HG03135 (cell line): ENCODE measurements around the gene AAMP.
"Not testable (repeated sequence)": the region's sequence is repeated elsewhere in the genome, so short reads cannot be mapped to it uniquely, and the experiment has no call there.

ENCODE experiments used
- ATAC-seq: cut with Tn5 transposase; IDR thresholded peaks from one replicate; pipeline ENCODE4 v1.9.1; 2021; ENCODE audit warnings: mild to moderate bottlenecking, moderate library complexity; ENCODE audit not compliant: unreplicated experiment

AAMP gene

DNA sequence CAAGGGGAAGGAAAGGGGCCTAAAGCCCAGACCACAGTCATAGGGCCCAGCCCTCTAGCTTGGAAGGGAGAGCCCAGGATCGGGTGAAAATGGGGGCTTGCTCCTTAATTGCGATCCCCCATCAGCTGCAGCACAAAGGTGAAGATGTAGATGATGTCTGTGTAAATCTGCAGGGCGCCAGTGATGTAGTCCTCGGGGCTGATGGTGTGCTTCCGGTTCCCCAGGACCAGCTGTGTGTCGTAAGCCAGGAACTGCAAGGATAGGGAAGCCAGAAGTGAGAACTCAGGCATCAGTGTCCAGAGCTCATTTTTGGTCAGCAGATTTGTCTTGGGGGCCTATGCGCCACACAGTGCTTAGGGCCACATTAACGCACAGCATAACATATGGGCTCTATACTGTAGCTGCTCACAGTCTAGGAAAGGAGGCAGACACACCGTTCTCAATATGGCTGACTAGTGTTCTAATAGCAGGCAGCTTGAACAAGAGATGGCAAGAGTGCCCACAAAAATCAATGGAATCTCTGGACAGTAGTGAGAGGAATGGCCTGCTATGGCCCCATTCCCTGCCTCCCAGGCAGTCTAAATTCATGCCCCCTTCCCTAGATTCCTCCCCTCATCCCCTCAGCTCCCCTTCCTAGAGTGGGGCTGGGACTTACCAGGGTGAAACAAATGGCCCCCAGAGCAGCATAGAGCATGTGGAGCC, 5.6 kb upstream of the AAMP start:
- ATAC-seq: no peak

DNA sequence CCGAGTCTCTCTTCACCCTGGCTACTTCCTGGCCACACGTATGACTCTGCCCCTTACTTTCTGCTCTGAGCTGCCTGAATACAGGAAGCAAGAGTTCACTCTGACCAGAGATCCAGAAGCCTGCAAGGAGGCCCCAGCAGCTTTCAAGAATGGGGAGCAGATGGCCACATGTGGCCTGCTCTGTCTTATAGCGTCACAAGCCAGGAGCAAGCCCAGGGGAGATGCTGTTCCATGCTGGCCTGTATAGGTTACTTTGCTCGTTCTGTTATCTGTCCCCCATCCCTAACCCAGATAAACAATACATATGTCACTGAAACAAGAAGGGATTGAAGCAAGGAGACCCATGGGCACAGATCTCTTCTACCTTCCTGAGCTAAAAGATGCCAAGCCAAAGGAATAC, 4.6 kb upstream of the AAMP start:
- ATAC-seq: no peak

DNA sequence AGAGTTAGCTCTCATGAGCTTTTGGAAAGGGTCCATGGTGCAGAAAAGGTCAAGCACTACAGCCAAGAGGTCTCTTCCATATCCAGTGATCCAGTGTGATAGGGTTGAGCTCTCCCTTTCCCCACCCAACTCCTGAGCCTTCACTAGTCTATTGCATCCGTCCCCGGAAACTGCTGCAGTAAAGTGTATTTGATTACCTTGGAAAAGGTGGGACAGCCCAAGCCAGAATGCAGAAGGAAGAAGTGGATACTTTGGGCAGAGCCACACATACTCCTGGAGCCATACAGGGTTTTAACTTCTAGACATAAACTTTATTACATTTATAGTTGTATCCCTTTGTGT, 3.9 kb upstream of the AAMP start:
- ATAC-seq: no peak

DNA sequence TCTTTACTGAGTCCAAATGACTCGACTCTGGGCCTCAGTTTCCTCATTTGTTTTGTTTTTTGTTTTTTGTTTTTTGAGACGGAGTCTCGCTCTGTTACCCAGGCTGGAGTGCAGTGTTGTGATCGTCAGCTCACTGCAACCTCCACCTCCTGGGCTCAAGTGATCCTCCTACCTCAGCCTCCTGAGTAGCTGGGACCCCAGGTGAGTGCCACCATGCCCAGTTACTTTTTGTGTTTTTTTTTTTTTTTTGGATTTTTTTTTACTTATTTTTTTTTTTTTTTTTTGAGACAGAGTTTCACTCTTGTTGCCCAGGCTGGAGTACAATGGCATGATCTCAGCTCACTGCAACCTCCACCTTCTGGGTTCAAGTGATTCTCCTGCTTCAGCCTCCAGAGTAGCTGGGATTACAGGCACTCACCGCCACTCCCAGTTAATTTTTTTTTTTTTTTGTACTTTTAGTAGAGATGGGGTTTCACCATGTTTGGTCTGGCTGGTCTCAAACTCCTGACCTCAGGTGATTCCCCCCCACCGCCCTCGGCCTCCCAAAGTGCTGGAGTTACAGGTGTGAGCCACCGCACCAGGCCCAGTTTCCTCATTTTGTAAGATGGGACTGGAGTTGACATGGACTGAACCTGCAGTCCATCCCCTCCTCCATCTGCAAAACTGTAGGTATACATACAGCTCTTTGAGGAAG, 3.4 kb upstream of the AAMP start:
- ATAC-seq: not testable (repeated sequence)

DNA sequence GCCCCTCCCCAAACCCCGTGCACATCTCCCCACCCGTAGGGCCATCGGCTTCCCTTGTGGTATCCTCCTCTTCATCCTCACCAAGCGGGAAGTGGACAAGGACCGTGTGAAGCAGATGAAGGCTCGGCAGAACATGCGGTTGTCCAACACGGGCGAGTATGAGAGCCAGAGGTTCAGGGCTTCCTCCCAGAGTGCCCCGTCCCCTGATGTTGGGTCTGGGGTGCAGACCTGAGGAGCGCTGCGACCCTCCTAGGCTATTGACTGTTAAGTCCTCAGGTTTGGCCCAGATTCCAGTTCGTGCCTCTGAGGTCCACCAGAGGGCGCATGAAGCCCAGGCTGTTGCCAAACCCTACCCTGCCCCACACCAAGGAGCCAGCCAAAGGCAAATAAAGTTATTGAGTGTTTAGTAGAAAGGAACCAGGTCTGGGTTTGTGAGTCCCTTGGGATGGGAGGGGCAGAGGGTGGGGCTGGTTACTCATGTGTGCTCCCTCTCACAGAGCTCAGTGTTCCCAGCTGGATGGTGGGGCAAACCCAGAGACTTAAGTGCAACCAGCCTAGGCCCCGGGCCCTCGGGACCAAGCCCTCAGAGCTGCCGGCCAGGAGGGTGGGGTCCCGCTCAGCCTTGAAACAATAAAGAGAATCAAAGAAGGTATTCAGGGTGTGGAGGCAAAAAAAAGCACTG, 2.7 kb upstream of the AAMP start:
- no peak for ATAC-seq

DNA sequence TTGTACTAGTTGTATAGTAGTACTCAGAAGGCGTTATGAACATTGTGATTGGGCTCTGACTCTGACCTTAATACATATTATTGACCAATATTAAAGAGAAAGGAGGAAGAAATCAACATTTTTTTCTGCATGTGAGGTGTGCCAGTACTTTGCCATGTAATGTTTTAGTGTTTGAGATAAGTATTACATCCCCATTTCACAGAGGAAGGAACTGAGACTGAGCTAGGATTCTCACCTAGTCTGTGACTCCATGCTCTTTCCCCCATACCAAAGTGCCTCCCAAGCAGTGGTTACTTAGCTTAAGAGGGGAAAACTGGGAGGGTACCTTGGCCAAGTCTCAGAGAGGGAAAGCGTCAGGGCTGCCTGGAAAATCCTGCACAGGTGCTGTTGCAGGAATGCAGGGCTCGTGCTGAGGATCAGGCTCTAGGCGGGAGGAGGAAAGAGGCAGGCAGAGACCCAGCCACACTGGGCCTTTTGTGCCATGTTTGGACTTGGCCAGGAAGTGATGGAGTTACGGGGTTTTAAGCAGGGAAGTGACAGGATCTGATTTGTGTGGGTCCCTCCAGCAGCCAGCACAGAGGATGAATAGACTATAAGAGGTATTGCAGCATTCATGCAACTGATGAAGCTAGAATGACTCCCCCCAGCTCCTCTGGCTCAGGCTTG, 2.1 kb upstream of the AAMP start:
- no peak for ATAC-seq

DNA sequence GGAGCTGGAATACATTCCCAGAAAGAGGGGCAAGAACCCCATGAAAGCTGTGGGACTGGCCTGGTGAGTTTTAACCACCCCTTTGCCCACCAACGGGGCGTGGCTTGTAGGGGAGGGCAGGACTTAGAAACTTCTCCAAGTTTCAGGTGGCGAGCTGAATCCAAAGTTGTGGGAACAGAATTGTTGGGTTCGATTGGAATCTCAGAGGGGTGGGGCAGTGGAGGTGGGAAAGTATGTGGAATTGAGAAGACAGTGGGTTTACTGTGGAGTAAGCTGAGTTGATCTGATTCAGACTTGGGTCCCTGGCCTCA, 1.5 kb upstream of the AAMP start:
- no peak for ATAC-seq

DNA sequence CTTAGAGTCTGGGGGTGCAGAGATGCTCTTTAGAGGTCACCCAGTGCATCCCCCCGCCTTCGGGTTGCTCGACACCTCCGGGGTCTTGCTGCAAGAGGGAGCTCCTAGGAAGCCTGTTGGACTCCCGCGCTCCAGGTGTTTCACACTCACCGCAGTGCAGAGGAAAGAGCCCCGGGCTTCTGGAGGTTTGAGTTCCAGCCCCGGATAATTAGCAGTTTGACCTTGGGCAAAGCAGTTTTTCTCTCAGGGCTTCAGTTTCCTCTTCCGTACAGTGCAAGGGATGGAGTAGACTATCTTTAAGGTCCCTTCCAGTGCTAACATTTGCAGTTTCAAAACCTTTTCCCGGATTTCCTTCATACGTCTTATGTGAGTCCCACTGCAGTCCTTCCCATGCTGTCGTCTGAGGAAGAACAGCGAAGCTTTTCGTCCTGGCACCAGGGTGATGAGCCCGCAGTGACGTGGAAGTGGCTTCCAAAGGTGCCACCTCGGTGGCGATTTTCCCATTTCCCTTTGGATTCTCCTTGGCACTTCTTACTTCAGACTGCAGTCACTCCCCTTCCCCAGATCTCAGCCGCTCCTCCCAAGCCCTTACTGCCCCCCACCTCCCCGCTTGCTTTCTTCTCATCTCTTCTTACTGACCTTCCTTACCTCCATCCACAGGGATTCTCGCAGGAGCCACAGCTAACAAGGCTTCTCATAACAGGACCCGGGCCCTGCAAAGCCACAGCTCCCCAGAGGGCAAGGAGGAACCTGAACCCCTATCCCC, 967 bp upstream of the AAMP start:
- ATAC-seq: no peak

DNA sequence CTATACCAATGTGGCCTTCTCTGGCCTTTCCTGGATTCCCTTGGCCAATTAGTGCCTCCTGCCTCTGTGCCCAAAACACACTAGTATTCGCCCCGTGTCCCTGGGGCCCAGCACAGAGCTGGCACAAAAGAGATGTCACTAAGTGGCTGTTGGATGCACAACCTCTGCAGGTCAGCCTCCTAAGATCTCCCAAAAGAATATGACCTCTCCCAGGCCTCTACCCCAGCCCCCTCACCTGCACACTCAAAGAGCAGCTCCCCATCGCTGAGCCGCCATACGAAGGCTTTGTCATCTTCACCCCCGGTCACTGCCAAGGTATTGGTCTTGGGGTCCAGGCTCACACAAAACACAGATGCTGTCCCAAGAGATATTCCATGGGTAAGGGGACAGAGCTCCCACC, 2.7 kb downstream of the AAMP start:
- ATAC-seq: no peak

DNA sequence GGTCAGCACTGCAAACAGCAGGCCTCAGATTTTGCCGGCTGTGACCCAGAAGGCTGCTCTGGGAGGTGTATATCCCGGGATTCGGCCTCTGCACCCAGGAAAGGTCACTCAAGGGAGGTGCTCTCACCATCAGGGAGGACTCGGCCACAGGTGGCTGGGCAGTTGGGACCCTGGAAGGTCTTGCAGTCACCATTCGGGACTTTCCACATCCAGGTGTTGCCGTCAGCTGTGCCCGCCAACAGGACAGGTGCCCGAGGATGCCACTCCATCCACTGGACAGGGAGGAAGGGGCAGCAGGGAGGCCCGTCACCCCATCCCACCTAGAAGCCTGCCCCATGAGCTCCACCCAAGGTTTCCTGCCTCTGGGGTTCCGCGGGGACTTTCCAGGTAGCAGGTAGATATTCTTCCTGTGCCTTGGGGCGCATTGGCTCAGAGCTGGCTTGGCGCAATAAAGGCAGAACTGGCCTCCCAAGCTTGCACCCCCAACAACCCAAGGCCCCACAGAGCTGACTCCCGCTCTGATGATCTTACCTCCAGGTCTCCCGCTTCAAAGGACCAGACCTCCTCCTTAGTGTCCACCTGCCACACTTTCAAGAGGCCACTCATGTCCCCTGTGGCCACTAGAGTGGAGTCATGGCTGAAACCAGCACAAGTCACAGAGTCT, 3.5 kb downstream of the AAMP start:
- no peak for ATAC-seq

DNA sequence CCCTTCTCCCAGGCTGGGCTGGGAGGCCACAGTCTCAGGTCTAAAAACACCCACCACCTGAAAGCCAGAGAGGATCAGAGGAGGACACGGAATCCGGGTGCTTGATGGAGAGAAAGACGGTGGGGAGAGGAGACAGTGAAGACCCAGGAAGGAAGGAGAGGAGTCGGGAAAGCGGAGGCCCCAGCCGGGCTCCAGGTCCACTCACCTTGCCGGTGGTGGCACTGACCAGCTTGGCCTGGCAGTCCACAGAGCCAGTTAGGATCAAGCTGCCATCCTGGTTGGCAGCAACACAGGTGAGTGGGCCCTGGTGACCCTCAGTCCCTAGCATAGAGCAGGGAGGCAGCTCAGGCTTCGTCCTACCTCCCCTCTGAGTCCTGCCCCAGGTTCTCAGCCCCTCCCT, 4.3 kb downstream of the AAMP start:
- ATAC-seq: no peak

DNA sequence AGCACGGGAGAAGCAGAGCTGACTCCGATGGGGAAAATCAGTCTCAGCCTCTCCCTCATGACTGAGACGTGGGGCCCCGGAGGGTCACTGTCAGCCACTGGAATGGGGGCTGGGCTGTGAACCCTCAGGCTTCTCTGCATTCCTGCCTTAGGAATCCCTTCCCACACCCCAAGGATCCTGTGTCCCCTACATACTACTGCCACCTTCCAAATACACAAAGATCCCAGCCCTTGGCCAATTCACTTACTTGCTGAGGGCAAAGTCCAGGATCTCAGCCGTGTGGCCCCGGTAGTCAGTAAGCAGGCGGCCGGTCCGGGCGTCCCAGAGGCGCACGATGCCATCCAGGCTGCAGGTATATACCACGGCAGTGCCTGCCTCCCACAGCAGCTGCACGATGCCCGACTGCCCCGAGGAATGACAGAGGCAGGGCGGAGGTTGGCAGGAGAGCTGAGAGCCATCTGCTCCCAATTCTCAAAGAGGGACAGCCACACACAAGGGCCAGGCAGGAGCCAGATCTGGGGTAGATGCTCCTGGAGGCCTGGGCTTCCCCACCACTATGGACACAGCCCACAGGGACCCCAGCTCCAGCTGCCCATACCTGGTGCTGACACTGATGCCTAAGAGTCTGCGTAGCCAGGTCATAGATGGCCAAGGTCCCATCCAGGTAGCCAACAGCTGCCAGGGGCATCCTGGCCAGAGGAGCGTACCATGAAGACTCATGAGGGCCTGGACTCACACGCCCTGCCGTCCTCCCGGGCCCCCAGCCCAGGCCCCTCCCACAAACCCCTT, 5.0 kb downstream of the AAMP start:
- no peak for ATAC-seq

DNA sequence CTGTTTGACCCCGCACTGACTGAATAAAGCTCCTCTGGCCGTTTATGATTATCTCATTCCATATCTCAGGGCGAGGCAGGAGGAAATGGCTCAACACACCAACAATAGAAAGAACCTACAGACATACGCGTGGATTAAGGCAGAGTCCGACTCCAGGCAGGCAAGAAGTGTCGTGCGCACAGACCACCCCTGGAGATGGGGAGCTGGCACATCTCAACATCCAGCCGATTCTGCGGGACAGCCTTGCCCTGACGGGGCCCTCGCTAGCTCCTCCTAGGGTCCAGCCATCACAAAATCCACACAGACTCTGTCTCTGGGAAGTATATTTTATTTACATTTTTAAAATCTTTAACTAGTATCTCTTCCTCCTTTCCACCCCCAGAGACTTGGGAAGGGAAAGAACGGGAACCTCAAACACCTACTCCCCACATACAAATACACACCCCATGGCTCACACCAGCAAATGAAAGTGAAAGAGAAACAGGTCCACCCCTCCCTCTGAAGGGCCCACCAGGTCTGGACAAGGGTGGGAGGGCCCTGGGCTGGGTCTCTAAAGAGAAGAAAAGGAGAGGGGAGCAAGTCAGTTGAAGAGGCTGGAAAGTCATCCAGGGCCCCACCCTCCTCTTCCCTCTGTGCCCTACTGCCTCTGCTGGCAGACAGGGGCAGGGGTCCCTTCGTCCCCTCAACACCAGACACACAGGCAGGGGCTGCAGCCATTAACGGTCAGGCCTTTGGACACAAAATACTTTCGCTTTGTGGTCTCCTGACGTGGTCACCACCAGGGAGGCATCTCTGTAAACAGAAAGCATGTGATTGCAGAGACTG, 5.9 kb downstream of the AAMP start:
- ATAC-seq: no peak

DNA sequence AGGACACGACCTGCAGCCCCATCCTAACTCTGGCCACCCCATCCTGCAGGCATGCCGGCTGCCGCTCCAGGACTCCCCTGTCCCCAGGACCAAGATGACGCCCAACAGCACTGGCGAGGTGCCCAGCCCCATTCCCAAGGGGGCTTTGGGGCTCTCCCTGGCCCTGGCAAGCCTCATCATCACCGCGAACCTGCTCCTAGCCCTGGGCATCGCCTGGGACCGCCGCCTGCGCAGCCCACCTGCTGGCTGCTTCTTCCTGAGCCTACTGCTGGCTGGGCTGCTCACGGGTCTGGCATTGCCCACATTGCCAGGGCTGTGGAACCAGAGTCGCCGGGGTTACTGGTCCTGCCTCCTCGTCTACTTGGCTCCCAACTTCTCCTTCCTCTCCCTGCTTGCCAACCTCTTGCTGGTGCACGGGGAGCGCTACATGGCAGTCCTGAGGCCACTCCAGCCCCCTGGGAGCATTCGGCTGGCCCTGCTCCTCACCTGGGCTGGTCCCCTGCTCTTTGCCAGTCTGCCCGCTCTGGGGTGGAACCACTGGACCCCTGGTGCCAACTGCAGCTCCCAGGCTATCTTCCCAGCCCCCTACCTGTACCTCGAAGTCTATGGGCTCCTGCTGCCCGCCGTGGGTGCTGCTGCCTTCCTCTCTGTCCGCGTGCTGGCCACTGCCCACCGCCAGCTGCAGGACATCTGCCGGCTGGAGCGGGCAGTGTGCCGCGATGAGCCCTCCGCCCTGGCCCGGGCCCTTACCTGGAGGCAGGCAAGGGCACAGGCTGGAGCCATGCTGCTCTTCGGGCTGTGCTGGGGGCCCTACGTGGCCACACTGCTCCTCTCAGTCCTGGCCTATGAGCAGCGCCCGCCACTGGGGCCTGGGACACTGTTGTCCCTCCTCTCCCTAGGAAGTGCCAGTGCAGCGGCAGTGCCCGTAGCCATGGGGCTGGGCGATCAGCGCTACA, 7.0 kb downstream of the AAMP start:
- no peak for ATAC-seq

DNA sequence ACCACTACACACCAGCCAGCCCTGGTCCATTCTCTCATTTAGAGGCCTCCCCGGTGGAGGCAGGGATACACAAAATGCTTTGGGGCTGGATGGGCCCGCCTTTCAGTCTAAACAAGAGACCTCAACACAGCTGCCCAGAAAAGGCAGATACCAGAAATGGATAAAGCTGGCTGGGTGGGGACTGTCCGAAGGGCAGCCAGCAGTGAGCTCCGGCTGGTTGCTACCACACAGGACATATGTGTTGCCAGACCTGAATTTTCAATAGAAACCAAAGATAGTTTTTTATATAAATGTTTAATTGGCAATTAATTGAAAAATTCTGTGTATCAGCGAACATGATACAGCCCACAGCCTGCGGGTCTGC, 7.7 kb downstream of the AAMP start:
- no peak for ATAC-seq

DNA sequence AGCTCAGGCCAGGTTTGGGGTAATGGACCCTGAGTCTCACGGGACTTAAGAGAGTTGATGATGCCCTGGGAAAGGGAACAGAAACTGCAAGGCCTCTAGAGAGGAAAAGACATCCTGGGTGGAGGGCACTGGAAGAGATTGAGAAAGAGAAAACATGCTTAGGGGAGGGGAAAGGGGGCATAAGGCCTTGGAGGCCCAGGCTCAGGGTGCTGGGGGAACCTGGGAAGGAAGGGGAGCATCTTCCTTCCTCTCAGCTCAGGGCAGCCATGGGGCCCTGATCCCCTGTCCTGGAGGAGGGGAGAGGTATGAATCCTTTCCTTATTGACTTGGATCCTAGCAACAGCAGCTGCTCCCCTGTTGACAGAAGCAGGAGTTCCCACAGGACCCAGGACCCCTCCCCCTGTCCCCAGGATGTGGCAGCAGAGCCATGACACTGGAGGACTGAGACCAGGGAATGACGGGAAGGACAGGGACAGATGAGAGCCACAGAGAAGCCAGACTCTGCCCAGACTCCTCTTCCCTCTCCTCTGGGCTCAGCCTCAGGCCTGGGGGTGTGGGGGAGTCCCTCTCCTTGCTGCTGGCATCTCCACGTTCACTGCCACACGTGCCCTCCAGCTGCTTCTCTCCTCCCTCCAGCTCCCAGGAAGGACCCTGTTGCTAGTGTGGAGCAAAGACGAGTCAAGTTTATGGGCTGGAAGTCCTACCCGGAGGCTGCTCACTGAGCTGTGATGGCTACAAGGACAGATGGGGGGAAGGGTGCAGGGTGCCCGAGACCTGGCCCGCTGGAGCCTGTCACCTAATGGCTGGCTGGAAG, 8.3 kb downstream of the AAMP start:
- no peak for ATAC-seq

DNA sequence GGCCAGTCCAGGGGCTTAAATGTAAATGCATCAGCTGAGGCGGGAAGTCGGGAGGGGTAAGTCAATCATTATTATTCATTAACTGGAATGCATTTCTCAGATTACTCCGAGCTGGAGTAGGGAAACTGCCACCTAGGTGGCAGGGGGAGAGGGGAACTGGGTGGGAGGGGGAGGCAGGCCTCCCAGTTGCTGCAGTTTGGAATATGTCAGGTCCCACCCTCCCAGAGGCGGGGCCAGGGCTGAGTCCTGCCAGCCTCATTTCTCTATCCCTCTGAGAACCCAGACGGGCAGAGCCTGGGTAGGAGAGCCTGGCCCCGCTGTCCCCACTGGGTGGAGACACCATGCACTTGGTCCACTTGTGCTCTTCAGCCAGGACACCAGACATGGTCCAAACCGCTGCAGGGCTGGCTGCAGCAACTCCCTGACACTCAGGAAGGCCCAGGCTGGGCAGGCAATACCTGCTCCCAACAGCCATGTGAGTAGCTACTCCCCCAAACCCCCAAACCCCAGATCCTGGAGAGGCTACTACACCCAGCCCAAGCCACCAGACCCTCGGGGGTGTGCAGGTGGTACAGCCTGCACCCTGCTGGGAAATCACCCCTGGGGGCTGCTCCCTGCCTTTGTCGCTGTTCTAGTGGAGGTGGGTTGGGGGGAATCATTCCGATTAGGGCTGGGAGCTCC, 9.1 kb downstream of the AAMP start, which contains the start of gene GPBAR1:
TSS of gene GPBAR1 (plus strand) at position 274 of the 681 bp plus-strand sequence. CDS start 1,710 bp downstream, outside the sequence.
- ATAC-seq: no peak
